RWPE1 (cell line): Measurements from ENCODE around the gene CIB2.

Source experiments
- CTCF ChIA-PET: fragments of 350-600 bp; sonication (Branson Sonifier 250); formaldehyde crosslinking; extraction: SDS; loops from one replicate; lab custom pipeline; 2021; lab: Yijun Ruan, JAX
- POLR2A ChIA-PET: fragments of 400-600 bp; formaldehyde crosslinking; extraction: SDS; loops from one replicate; lab custom pipeline; 2020; ENCODE audit warnings: antibody characterized with exemption; ENCODE audit not compliant: low non-redundant PET; lab: Yijun Ruan, JAX
- DNase-seq: peaks from one replicate; pipeline ENCODE4 v3.0.0; 2012; ENCODE audit warnings: low spot score
- H3K27ac ChIP-seq: fragments of 450-650 bp; 2 replicates; pipeline ENCODE4 v1.5.1; 2017
- TF ChIP-seq, protein P1 (sequence below): fragments of 450-650 bp; conservative IDR thresholded peaks from 2 replicates; pipeline ENCODE4 v1.5.1; 2017; ENCODE audit warnings: low read depth, mild to moderate bottlenecking

The CIB2 gene

DNA sequence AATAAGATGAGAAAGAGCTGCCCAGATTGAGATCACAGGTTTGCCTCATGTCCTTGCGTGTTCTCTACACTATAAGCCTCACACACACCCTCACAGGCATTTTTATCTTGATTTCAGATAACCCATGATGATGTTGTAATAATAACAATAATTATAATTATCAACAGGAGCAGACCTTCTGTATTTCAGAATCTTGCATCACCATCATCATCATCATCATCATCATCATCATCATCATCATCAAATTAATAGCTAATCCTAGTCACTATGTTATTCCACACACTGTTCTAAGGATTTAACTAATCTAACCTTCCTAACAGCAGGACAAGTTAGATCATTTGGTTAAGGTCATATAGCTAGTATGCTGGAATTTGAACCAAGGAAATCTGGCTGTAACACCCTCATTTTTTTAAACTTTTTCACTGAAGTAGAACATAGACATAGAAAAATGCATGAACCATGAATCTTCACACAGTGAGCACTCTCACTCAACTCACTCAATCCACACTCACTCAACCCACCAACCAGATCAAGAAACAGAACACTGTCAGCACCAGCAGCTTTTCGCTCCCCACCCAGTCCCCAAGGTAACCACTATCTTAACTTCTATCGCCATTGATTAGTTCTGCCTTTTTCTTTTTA is 40.7 kb downstream of the CIB2 start:
- DNase-seq, result no peak
- TF ChIP-seq, protein P1, sequence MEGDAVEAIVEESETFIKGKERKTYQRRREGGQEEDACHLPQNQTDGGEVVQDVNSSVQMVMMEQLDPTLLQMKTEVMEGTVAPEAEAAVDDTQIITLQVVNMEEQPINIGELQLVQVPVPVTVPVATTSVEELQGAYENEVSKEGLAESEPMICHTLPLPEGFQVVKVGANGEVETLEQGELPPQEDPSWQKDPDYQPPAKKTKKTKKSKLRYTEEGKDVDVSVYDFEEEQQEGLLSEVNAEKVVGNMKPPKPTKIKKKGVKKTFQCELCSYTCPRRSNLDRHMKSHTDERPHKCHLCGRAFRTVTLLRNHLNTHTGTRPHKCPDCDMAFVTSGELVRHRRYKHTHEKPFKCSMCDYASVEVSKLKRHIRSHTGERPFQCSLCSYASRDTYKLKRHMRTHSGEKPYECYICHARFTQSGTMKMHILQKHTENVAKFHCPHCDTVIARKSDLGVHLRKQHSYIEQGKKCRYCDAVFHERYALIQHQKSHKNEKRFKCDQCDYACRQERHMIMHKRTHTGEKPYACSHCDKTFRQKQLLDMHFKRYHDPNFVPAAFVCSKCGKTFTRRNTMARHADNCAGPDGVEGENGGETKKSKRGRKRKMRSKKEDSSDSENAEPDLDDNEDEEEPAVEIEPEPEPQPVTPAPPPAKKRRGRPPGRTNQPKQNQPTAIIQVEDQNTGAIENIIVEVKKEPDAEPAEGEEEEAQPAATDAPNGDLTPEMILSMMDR, result no peak
- CTCF ChIA-PET, result interaction anchor here (0.5 to 1.3 kb wide), 3 partner anchors 18 to 126 kb away, joined by 3 to 4 read pairs (median 3); no protein-coding TSS in a partner anchor
- POLR2A ChIA-PET, result no interaction called here
- H3K27ac ChIP-seq, result no peak overlapping the region

DNA sequence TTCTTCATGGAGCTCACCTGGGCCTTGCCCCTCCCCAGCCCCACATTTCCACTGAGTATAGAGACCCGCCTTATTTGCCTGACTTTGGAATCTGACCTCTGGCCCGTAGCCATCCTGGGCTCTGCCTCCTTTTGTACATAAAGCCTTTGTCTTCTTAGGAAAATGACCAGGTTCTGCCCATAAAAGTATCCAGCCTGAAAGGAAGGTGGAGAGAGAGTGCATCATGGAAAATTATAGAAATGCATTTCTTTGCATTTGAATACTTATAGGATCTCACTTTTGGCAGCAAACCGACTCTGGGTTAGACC is 42.5 kb downstream of the CIB2 start:
- H3K27ac ChIP-seq, result no peak overlapping the region
- TF ChIP-seq, protein P1, result no peak
- CTCF ChIA-PET, result interaction anchor here (0.7 kb wide), 1 partner anchor 65 kb away, joined by 3 read pairs; no protein-coding TSS in a partner anchor
- POLR2A ChIA-PET, result no interaction called here
- no peak for DNase-seq

DNA sequence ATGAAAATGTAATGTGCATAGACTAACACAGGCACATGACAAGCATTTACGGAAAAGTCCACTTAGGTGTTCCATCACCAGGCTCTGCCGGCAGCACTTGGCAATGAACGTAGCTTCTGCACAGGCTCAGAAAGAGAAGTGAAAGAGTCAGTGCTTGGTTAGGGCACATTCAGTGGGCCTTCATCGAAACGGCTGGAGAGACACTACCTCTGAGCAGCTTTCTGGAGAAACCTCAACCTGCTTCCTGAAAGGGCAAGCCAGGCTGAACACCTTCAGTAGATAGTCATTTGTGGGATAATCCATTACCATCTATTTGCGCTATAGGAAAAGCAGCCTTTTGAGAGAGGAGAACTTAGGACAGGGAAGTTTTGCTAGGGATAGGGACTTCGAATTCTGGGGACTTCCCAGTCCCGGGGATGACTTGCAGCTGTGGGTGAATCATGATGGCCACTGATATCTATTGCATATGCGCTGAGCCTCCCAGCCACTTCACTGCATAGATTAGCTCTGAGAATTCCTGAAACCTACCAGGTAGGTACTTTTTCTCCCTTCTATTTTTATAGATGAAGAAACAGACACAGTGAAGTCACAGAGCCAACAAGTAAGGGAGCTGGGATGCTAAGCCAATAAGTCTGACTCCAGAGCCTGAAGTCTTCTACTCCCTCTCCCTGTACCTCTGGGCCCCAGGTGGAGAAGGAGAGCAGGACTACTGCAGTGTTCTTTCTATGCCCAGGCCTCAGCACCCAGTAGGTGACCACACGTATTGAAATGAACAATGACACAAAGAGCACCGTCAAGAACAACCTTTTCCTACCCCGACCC is 43.1 kb downstream of the CIB2 start:
- no peak for DNase-seq
- H3K27ac ChIP-seq, result no peak overlapping the region
- POLR2A ChIA-PET, result no interaction called here
- CTCF ChIA-PET, result interaction anchor here (0.7 kb wide), 1 partner anchor 65 kb away, joined by 3 read pairs; no protein-coding TSS in a partner anchor
- TF ChIP-seq, protein P1, result no peak

DNA sequence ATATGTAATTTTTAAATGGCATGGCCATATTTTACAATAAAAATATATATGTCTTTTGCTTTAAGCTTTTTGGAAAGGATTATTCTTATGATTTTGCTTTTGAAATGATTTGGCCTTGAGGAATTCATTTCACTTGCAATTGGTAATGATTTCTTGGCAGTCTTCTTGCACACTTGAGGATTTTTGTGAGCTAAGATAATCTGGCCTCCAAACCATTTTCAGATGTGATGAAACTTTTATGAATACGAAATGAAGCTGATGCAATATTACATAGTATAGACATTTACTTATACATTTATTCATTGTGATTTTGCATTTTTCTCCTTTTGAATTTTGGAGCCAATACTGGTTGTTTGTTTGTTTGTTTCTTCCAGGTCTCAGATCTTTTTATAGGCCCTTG is 45.3 kb downstream of the CIB2 start:
- TF ChIP-seq, protein P1, result no peak
- H3K27ac ChIP-seq, result peak overlapping the region; percentile 59
- DNase-seq, result no peak
- POLR2A ChIA-PET, result no interaction called here
- CTCF ChIA-PET, result interaction anchor here (0.7 kb wide), 1 partner anchor 1789 kb away, joined by 3 read pairs; no protein-coding TSS in a partner anchor

DNA sequence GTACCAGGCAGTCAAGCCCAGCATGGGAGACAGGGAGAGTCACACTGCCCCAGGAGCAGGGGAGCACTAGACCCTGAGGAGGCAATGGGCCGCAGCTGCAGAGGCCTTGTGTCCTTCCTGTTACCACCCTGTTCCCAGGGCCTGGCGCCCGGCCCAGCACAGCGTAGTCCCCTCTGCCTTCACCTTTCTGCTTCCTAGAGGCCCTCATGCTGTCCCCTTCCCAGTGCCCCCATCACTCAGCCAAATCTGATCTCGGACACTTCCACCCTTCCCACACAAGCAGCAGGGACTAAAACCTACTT is 46.8 kb downstream of the CIB2 start:
- TF ChIP-seq, protein P1, result no peak
- CTCF ChIA-PET, result no interaction called here

DNA sequence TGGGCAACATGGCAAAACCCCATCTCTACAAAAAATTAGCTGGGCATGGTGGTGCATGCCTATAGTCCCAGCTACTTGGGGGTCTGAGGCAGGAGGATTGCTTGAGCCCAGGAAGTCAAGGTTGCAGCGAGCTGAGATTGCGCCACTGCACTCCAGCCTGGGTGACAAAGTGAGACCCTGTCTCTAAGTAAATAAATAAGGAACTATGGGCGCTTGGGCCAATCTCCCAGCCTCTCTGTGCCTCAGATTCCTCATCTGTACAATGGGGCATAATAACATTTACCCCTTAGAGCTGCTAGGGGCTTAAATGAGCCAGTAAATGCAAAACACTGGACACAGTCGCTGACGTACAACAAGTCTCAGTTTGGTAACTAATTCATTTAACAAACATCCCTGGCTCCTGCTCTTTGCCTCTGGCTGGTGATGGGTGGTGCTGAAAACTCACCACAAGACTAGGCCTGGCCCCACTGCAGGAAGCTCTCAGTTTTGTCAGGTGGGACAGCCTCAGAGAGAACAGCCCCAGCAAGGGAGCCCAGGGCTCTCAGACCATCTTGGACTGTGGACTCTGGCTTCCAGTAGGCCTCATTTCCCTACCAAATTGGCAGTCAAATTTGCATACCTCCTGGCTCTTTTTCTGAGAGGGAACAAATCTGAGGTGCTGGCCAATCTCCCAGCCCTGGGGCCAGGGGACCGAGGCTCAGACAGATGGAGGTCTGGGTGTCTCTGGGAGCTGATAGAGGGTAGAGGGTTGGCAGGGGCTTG is 47.4 kb downstream of the CIB2 start:
- ChIA-PET CTCF (interaction anchor here (0.6 to 1.0 kb wide), 2 partner anchors 18 to 25 kb away, joined by 3 to 4 read pairs; no protein-coding TSS in a partner anchor), POLR2A (no interaction called here)
- TF ChIP-seq, protein P1, result no peak
- no peak for DNase-seq
- H3K27ac ChIP-seq, result no peak overlapping the region

More for the DNA sequence above, 46.8 kb downstream of the CIB2 start:
- DNase-seq, result no peak
- POLR2A ChIA-PET, result no interaction called here
- no peak overlapping the region for H3K27ac ChIP-seq
